Muscle of back (tissue), 11 donors: ENCODE results near the gene CABCOCO1. TPM values are rescaled to one million over a fixed set of nuclear protein-coding genes. Genes with fewer than 3 reads are reported as not detected.
"Not testable (repeated sequence)": the region's sequence is repeated elsewhere in the genome, so short reads cannot be mapped to it uniquely, and the experiment has no call there.

ENCODE experiments used
- DNase-seq, 3 donors: peaks; one replicate each; pipeline versions ENCODE4 v3.0.0 to v3.0.0-alpha.2; 2013
- polyA plus RNA-seq, 10 donors: library from polyadenylated mRNA; unstranded; fragments of 120-200 nt; gene quantifications; one replicate each; pipeline ENCODE4 v1.2.1, GENCODE V29; 2013; ENCODE audit not compliant: insufficient read length in 10 of 10

The CABCOCO1 gene
- polyA plus RNA-seq, 10 donors, result 0.20 to 1.5 (median 0.50) TPM; not detected in 2

GRCh38 chr10:61642676-61643075, 20.1 kb upstream of the CABCOCO1 start:
- DNase-seq, result peak; percentile 84 to 95 (median 89)

DNA sequence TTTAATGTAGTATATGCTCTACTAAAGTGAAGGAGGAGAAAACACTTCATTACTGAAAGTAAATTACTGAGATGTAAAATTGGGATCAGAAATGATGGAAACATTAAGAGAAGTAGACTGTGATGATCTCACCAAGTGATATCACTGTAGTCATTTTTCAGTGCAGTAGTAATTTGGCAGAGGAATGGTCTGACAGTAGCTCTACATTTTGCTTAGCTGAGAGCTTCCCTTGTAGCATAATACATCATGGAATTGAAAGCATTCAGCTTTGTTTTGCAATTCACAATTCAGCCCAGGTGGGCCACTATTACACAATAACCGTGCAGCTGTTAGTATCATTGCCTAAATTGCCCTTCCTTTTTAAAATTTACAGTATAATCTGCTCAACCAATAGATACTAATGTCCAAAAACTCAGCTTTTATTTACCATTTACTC, 19.4 kb upstream of the CABCOCO1 start:
- DNase-seq, result peak; percentile 81 to 93 (median 85)

GRCh38 chr10:61653699-61654098, 9.0 kb upstream of the CABCOCO1 start:
- no peak for DNase-seq

- no peak for DNase-seq
Measured at GRCh38 chr10:61655335-61655851, 7.3 kb upstream of the CABCOCO1 start.

- peak in 1 of 3 donors; percentile 19 for DNase-seq
Measured at GRCh38 chr10:61663466-61663865, 737 bp downstream of the CABCOCO1 start.

- DNase-seq, result no peak
Measured at GRCh38 chr10:61664985-61665384, 2.3 kb downstream of the CABCOCO1 start.

- peak in 1 of 3 donors; percentile 15 for DNase-seq
Measured at GRCh38 chr10:61669161-61669725, 6.5 kb downstream of the CABCOCO1 start.

GRCh38 chr10:61669849-61670248, 7.1 kb downstream of the CABCOCO1 start:
- DNase-seq, result no peak

DNA sequence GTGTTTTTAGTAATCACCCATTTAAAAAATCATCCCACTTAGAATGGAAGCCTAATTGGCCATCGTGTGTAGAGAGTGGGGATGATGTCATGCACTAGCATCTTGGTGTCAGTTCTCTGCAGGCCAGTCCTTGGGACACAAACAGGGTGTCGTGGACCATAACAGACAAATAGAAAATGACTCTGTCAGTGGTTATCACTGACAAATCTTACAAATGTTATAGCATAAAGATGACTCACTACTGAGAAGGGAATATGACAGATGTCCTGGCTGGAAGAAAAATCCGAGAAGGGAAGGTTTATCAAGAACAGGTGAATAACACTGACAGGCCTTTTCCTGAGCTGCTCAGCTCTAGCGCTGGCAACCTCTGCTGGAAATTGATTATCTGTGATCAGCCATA, 10.6 kb downstream of the CABCOCO1 start:
- DNase-seq, result no peak

- no peak for DNase-seq
Measured at GRCh38 chr10:61682323-61682722, 19.6 kb downstream of the CABCOCO1 start.

DNA sequence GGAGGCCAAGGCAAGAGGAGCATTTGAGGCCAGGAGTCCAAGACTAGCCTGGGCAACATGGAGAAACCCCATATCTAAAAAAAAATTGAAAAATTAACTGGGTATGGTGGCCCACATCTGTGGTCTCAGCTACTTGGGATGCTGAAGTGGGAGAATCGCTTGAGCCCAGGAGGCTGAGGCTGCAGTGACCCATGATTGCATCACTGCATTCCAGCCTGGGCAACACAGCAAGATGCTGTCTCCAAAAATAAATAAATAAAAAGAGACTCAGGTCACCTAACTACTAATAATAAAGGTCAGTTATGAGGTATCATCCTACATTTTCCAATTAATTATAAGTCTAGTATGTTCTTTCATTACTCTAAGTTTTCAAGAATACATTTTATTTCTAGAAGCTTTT, 20.6 kb downstream of the CABCOCO1 start:
- no peak for DNase-seq

GRCh38 chr10:61684894-61685507, 22.3 kb downstream of the CABCOCO1 start:
- DNase-seq, result no peak

DNA sequence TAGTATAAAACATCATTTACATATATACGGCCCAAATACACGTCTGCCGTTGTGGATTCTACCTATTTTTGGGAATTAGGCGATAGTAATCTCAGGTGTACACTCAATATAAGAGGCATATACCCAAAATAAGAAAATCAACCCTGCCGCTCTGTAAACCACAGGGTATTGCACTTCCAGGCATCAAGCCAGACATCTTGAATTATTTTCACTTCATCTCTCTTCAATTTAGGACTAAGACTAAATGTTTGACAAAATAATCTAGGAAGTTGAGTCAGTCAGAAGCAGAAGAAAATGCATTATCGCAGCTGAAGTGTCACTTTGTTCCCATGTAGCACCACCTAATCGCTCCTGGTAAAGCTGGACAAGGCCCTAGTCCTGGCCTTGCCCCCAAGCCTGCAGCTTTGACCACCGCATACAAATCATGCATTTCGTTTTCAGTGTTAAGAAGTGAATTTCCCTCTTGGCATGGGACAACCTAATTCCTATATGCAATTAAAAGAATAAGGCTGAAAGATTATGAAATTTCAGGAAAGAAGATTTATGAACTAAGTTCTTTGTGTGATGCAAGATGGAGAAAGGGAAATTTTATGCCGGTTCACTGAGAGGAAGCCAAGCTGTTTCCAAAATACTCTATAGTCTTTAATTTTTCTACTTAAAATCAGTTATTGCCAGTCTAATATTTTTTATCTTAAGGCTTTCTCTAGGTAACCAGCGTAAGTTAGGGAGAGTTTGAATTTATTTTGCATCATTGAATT, 26.0 kb downstream of the CABCOCO1 start:
- no peak for DNase-seq

GRCh38 chr10:61691667-61692066, 28.9 kb downstream of the CABCOCO1 start:
- not testable (repeated sequence) for DNase-seq

DNA sequence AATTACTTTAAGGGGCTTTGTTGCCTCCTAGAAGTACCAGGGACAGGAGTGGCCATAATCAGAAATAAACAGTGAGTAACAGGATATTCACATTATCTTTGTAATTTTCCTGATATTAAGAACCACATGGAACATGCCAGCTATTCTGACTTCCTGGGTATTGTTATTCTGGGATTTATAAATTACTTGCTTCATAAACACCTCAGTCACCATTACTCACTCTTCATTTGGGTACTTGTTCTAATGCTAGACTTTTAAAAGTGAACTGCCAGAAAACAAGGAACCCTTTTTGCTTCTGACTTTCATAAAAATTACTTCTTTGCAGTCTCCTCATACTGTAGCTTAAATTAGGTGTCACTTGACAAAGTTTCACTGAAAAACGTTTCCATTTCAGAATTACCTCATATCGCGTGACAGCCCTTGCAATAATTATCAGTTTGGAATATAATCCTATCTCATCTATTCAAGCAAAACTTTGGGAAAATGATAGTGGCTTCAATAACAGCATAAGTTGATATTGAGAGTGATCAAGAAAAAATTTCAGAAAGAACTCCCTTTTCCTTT, 29.8 kb downstream of the CABCOCO1 start:
- no peak for DNase-seq

GRCh38 chr10:61698968-61699655, 36.4 kb downstream of the CABCOCO1 start:
- DNase-seq, result no peak

DNA sequence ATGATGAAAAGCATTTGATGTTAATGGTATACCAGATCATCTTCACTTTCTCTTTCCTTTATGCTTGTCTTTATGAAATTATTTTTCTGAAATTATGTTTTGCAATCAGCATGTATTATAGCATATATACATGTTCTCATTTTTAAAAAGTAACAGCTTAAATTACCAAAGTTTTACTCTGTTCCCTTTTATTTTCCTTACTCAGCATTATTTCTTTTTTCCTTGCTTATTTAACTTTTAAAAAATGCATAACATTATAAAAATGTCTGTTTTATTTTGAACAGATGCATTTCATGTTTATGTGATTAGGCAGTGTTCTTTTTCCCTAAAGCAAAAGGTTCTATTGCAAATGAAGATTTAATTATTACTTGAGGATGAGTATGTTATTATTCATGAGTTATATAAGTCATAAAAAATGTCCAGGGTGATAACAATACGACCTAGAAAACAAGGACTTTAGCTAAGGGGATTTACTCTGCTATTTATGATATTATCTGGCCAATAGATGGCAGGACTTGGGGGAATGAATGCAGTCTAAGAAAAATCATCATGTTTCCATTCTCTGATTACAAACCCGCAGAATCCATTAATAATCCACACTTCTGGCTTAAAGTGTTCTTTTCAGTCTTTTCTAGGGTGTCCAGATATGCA, 38.5 kb downstream of the CABCOCO1 start:
- DNase-seq, result peak in 1 of 3 donors; percentile 20

DNA sequence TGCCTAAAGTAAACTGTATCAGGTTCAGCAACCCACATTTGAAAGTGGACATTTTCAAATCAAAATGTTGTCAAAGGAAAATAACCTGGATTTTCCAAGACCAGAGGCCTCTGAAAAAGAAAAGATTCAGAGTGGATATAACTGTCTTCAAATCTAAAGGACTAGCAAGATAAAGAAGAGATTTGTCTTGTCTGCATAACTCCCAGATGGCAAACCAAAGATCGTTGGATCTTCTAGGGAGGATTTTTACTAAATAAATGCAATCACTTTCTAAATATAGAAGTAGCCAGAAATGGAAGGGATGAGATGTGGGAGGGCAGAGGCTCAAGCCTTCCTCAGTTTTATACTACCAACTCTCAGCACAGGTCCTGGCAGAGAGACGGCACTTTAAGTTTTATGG, 39.0 kb downstream of the CABCOCO1 start:
- DNase-seq, result peak in 1 of 3 donors; percentile 15

GRCh38 chr10:61702584-61702983, 39.9 kb downstream of the CABCOCO1 start:
- no peak for DNase-seq

DNA sequence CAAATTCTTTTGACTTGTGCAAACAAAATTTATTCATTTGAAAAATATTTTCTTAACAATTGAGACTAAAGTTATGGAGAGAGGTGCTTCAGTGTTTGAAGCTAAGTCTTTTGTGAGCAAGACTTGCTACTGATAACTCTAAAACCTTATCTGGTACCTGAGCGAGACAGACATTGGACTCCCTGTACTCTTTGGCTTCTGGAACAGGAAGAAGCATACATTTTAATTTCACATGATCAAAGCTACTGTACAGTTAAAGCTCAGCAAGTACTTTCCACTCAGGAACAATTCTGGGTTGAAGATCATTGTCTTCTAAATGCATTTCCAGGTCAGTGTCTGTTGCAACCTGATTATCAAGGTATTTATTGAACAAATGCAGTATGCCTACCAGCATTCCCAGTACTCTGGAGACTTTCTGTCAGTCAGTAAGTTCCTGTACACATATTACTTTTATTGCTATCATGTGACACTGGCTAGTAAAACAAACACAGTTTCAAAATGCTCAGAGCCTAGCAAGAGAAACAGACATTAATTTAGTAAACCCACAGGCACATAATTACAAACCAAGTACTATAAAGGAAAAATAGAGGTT, 42.4 kb downstream of the CABCOCO1 start:
- no peak for DNase-seq

DNA sequence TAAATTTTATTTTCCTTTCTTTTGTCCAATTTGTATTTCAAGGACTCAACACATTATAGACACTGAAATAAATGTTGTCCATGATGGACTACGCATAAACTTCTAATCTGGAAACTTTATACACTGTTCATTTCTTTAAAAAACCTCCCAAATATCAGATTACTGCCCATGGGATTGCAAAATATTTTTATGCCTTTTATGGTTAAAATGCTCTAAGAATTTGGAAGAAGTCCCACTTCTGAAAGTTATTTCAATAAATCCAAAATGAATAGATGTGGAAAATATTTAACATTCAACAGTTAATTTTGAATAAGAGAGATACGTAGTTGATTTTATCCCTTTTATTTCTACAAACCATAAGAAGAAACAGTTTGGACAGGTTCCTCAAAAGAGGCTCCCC, 46.1 kb downstream of the CABCOCO1 start:
- peak in 2 of 3 donors; percentile 20 to 40 for DNase-seq
